SK-N-MC (cell line): ENCODE results near the gene DERL3.

ENCODE experiments used
- EZH2 ChIP-seq: fragments of 200-600 bp; sonication (generic); IDR thresholded peaks from one replicate; pipeline ENCODE4 v1.6.1; 2017; ENCODE audit warnings: antibody characterized with exemption
- FOXP2 ChIP-seq: optimal IDR thresholded peaks from 2 replicates; pipeline ENCODE3; 2011; ENCODE audit warnings: mild to moderate bottlenecking, moderate library complexity; ENCODE audit not compliant: insufficient read depth; ENCODE audit errors: extremely low read length, control extremely low read depth
- POLR2AphosphoS5 ChIP-seq: IDR thresholded peaks from 2 replicates; pipeline ENCODE4 v1.6.1; 2012; ENCODE audit warnings: mild to moderate bottlenecking, low read depth, low read length, borderline replicate concordance

DNA sequence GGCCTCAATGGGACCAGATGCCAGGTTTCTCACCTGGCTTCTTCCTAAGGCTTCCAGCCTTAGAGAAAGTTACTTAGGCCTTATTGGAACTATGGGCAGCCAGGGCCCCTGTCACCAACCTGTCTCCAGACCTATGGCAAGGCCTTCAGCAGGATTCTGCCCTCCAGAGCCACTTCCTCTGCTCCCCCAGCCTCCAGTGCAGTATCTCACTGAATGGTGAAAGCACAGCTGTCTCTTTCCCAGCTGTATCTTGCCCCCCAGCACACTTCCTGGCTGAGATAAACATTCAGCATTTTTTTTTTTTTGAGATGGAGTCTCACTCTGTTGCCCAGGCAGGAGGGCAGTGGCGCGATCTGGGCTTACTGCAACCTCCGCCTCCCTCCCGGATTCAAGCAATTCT lies 20.4 kb upstream of the DERL3 start:
- TF ChIP-seq POLR2AphosphoS5 (no peak), FOXP2 (no peak), EZH2 (no peak)
